ENCODE data around the gene MANF. TPM values are rescaled to one million over a fixed set of nuclear protein-coding genes. Genes with fewer than 3 reads are reported as not detected.

The MANF gene
- total RNA-seq, 1 donor from 2014 or later, result 265 TPM

DNA sequence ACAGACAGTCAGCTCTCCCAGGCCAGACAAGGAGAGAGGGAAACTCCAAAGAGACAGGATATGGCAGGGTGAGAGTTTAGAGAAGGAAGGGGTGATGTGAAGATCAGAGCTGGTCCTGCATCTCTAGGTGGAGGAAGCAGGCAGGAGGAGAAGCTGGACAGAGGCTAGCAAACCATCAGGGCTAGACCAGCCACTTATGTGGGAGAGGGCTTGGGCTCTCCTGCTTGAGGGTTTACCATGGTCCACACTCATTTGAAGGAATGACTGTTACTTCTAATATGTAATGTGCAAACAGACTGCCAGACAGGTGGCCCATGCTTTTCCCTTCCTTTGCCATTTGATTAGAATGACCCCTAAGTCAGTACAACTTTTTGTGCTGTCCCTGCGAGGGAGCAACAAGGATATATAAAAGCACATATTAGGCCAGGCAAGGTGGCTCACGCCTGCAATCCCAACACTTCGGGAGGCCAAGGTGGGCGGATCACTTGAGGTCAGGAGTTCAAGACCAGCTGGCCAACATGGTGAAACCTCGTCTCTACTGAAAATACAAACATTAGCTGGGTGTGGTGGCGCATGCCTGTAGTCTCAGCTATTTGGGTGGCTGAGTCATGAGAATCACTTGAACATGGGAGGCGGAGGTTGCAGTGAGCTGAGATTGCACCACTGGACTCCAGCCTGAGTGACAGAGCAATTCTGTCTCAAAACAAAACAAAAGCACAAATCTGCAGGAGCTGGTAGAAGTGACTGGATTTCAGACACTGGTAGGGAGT lies 41.0 kb upstream of the MANF start:
- TF ChIP-seq, protein P1, sequence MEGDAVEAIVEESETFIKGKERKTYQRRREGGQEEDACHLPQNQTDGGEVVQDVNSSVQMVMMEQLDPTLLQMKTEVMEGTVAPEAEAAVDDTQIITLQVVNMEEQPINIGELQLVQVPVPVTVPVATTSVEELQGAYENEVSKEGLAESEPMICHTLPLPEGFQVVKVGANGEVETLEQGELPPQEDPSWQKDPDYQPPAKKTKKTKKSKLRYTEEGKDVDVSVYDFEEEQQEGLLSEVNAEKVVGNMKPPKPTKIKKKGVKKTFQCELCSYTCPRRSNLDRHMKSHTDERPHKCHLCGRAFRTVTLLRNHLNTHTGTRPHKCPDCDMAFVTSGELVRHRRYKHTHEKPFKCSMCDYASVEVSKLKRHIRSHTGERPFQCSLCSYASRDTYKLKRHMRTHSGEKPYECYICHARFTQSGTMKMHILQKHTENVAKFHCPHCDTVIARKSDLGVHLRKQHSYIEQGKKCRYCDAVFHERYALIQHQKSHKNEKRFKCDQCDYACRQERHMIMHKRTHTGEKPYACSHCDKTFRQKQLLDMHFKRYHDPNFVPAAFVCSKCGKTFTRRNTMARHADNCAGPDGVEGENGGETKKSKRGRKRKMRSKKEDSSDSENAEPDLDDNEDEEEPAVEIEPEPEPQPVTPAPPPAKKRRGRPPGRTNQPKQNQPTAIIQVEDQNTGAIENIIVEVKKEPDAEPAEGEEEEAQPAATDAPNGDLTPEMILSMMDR (conservative IDR thresholded peaks at IDR 0.05; ENCODE audit: low read depth, low read length), result no peak
- H3K4me3 ChIP-seq (ENCODE audit: low read depth, low read length), result no peak overlapping the region
- DNase-seq (ENCODE audit: low read depth), result peak; percentile 12

DNA sequence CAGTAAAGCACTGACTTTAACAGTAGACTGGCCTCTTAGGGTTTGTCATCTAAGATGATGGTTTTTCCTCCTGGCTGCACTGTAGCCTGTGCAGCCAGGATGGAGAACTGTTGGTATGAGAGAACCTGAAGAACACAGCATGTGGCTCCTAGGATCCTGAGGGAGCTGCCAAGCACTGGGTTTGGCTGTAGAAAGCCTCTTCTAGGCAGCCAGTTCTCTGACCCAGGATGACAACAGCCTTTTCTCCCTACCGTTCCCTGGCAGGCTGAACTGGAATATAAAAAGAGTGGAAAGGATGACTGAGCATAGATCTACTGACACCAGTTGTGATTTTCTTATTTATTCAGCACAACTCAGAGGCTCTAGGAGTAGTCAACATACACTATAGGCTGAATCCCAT lies 34.3 kb upstream of the MANF start:
- no peak for DNase-seq (ENCODE audit: low read depth)
- H3K4me3 ChIP-seq (ENCODE audit: low read depth, low read length), result no peak overlapping the region
- TF ChIP-seq, protein P1 (conservative IDR thresholded peaks at IDR 0.05; ENCODE audit: low read depth, low read length), result no peak

GRCh38 chr3:51353131-51353530 lies 32.0 kb upstream of the MANF start:
- TF ChIP-seq, protein P1 (conservative IDR thresholded peaks at IDR 0.05; ENCODE audit: low read depth, low read length), result no peak
- DNase-seq (ENCODE audit: low read depth), result no peak
- H3K4me3 ChIP-seq (ENCODE audit: low read depth, low read length), result no peak overlapping the region

- no peak overlapping the region for H3K4me3 ChIP-seq (ENCODE audit: low read depth, low read length)
- DNase-seq (ENCODE audit: low read depth), result no peak
- TF ChIP-seq, protein P1 (conservative IDR thresholded peaks at IDR 0.05; ENCODE audit: low read depth, low read length), result no peak
Observed at GRCh38 chr3:51353691-51354090, 31.4 kb upstream of the MANF start.

DNA sequence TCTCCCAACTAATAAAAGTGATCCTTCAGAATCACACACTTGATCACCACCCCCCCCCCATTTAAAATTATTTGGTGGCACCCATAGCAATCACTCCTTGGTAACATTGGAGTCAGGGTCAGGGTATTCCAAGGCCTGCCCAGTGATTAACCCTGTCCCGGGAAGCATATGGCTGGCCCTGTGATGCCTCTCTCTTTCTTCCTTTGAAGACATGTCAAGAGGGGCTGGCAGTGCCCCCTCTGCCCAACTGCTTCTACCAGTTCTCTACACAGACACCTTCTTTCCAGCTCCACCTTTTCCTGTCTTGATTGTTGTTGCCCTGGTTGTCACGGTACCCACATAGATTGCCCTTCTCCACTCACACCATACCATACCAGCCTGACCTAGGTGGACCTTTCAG lies 30.9 kb upstream of the MANF start:
- no peak for DNase-seq (ENCODE audit: low read depth)
- no peak overlapping the region for H3K4me3 ChIP-seq (ENCODE audit: low read depth, low read length)
- TF ChIP-seq, protein P1 (conservative IDR thresholded peaks at IDR 0.05; ENCODE audit: low read depth, low read length), result no peak

DNA sequence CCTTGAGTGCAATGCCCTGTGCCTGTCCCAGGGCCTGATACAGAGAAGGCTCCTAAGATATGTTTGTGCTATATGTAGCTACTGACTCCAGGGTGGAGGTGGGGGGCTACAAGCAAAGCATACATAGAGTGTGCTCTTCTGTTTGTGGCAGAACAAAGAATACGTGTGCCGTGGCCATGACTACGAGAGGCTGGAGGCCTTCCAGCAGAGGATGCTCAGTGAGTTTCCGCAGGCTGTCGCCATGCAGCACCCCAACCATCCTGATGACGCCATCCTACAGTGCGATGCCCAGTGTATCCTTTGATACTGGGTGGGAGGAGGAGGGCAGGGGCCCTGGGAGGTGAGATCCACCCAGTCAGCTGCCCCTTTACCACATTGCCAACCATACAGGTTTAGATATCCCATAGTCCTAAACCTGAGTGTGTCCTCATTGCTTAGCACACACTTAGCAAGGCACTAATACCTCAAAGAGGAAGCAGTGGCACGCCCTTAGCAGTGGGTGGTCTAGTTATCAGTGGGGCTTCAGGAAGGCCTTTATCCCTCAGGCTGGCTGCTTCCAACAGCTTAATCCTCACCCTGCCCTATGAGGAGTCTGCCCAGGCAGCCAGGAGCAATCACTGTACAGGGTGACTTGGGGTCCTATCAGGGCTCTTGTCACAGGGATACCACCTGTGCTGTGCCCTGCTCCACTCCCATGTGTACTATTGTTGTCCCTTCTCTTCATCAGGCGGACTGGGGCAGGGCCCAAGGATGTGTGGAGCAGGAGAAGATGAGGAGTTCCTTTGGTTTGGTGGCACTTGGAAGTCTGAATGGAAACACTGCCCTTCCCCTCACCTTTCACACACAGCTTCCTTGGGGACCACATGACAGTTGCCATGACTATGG lies 30.1 kb upstream of the MANF start:
- DNase-seq (ENCODE audit: low read depth), result no peak
- TF ChIP-seq, protein P1 (conservative IDR thresholded peaks at IDR 0.05; ENCODE audit: low read depth, low read length), result no peak
- H3K4me3 ChIP-seq (ENCODE audit: low read depth, low read length), result no peak overlapping the region
